GM23248 (cell line): ENCODE results near the gene HTR2C. TPM values are rescaled to one million over a fixed set of nuclear protein-coding genes. Genes with fewer than 3 reads are reported as not detected.

Experiments
- DNase-seq: peaks from one replicate; pipeline ENCODE4 v3.0.0-alpha.2; 2015
- H2AFZ ChIP-seq: fragments of 200-600 bp; sonication (generic); 2 replicates; pipeline ENCODE4 v1.6.1; 2016; ENCODE audit warnings: antibody characterized with exemption
- H3F3A ChIP-seq: fragments of 200-600 bp; sonication (generic); 2 replicates; pipeline ENCODE4 v1.6.1; 2016; ENCODE audit warnings: mild to moderate bottlenecking, antibody characterized with exemption, mixed run types; ENCODE audit not compliant: insufficient read depth
- H3K27ac ChIP-seq: fragments of 200-600 bp; sonication (generic); 2 replicates; pipeline ENCODE4 v1.5.1; 2016; ENCODE audit warnings: mild to moderate bottlenecking
- H3K27me3 ChIP-seq: fragments of 200-600 bp; sonication (generic); replicated peaks from 2 replicates; pipeline ENCODE4 v1.6.1; 2016; ENCODE audit warnings: mild to moderate bottlenecking; ENCODE audit not compliant: insufficient read depth
- H3K36me3 ChIP-seq: fragments of 200-600 bp; sonication (generic); 2 replicates; pipeline ENCODE4 v1.6.1; 2016; ENCODE audit warnings: low read depth, mild to moderate bottlenecking
- H3K4me1 ChIP-seq: fragments of 200-600 bp; sonication (generic); 2 replicates; pipeline ENCODE4 v1.6.1; 2016; ENCODE audit warnings: mild to moderate bottlenecking; ENCODE audit not compliant: insufficient read depth
- H3K4me2 ChIP-seq: fragments of 200-600 bp; sonication (generic); one replicate; pipeline ENCODE4 v1.6.1; 2016; ENCODE audit warnings: mild to moderate bottlenecking; ENCODE audit not compliant: unreplicated experiment
- H3K4me3 ChIP-seq: fragments of 200-600 bp; sonication (generic); 2 replicates; pipeline ENCODE4 v1.5.1; 2016; ENCODE audit warnings: mild to moderate bottlenecking
- H3K79me2 ChIP-seq: fragments of 200-600 bp; sonication (generic); 2 replicates; pipeline ENCODE4 v1.6.1; 2016; ENCODE audit warnings: mild to moderate bottlenecking; ENCODE audit not compliant: insufficient read depth
- H3K9ac ChIP-seq: fragments of 200-600 bp; sonication (generic); 2 replicates; pipeline ENCODE4 v1.6.1; 2016; ENCODE audit warnings: mild to moderate bottlenecking
- H3K9me2 ChIP-seq: fragments of 200-600 bp; sonication (generic); 2 replicates; pipeline ENCODE4 v1.6.1; 2016; ENCODE audit warnings: mixed run types, mild to moderate bottlenecking, moderate library complexity; ENCODE audit not compliant: insufficient read depth
- H3K9me3 ChIP-seq: fragments of 200-600 bp; sonication (generic); one replicate; pipeline ENCODE4 v1.6.1; 2017; ENCODE audit warnings: low read depth
- H4K20me1 ChIP-seq: fragments of 200-600 bp; sonication (generic); 2 replicates; pipeline ENCODE4 v1.6.0; 2016; ENCODE audit not compliant: insufficient read depth
- EZH2 ChIP-seq: fragments of 200-600 bp; sonication (generic); IDR thresholded peaks from 2 replicates; pipeline ENCODE4 v1.6.1; 2018; ENCODE audit warnings: antibody characterized with exemption, mild to moderate bottlenecking; ENCODE audit not compliant: insufficient read depth, poor library complexity, severe bottlenecking
- EZH2phosphoT487 ChIP-seq: fragments of 200-600 bp; sonication (generic); IDR thresholded peaks from 2 replicates; pipeline ENCODE4 v1.6.1; 2018; ENCODE audit warnings: antibody characterized with exemption, moderate library complexity, mild to moderate bottlenecking, low read depth; ENCODE audit not compliant: insufficient read depth
- WGBS, 2 experiments: methylation state at CpG; one replicate each; pipeline ENCODE4 v1.1.6; 2015 to 2017; ENCODE audit warnings: low lambda C conversion rate in 2 of 2, low coverage in 1 of 2; ENCODE audit errors: missing lambda C conversion rate in 2 of 2; 5-methylcytosine and 5-hydroxymethylcytosine counted together
- in situ Hi-C: fragments of 300-500 bp; cut with MboI; formaldehyde crosslinking; loops from 2 replicates; pipeline ENCODE4 v1.15.0; 2020
- polyA plus RNA-seq: library from polyadenylated mRNA; unstranded; fragments of >200 nt; fragmentation: Nextera tagmentation; extraction: Ambion mirVana; gene quantifications from 2 replicates; pipeline ENCODE4 v1.2.1, GENCODE V29; 2016
- total RNA-seq: library from RNA; depleted of rRNA; stranded (reverse); fragments of >200 nt; shearing (Covaris generic); gene quantifications from 2 replicates; pipeline ENCODE4 v1.2.3, GENCODE V29; 2014

Gene HTR2C
- total and polyA plus RNA-seq, 2 experiments from 2014 or later = not detected

GRCh38 chrX:114582698-114583395 lies 1.0 kb upstream of the HTR2C start:
- in situ Hi-C loops = no loop called here
- 2 to 26% methylated on average over 11 to 20 of the region's 36 CpGs for WGBS, 2 experiments
- H3K4me2 ChIP-seq = no peak overlapping the region

GRCh38 chrX:114584375-114584943 lies 573 bp downstream of the HTR2C start:
- in situ Hi-C loops = no loop called here
- H3K4me1 ChIP-seq = no peaks in the 10 kb centered on the region
- peaks cover 30% of the 10 kb centered on the region for H3K27me3 ChIP-seq
- no peak overlapping the region for H3K4me3 ChIP-seq
- H3K27ac ChIP-seq = no peak overlapping the region
- TF ChIP-seq EZH2 (no peak), EZH2phosphoT487 (no peak)
- H3K9me2 ChIP-seq = no peaks in the 10 kb centered on the region
- H2AFZ ChIP-seq = no peak overlapping the region
- 5 to 13% methylated on average over 21 to 51 of the region's 56 CpGs for WGBS, 2 experiments
- no peaks in the 10 kb centered on the region for H3K9me3 ChIP-seq
- H3K36me3 ChIP-seq = no peaks in the 10 kb centered on the region
- peak; percentile 2 for DNase-seq
- no peak overlapping the region for H3K4me2 ChIP-seq
- no peak overlapping the region for H3K9ac ChIP-seq
- no peaks in the 10 kb centered on the region for H4K20me1 ChIP-seq
- H3K79me2 ChIP-seq = no peaks in the 10 kb centered on the region
- no peaks in the 10 kb centered on the region for H3F3A ChIP-seq

More at GRCh38 chrX:114582698-114583395, 1.0 kb upstream of the HTR2C start:
- no peak overlapping the region for H3K9ac ChIP-seq
- no peaks in the 10 kb centered on the region for H3K36me3 ChIP-seq
- no peak overlapping the region for H3K27ac ChIP-seq
- H3K9me2 ChIP-seq = no peaks in the 10 kb centered on the region
- no peak for TF ChIP-seq EZH2
- no peak for TF ChIP-seq EZH2phosphoT487
- H3K4me1 ChIP-seq = no peaks in the 10 kb centered on the region
- no peaks in the 10 kb centered on the region for H3K79me2 ChIP-seq
- H3K4me3 ChIP-seq = no peak overlapping the region
- H3F3A ChIP-seq = no peaks in the 10 kb centered on the region
- no peaks in the 10 kb centered on the region for H4K20me1 ChIP-seq
- H3K9me3 ChIP-seq = no peaks in the 10 kb centered on the region
- DNase-seq = no peak
- no peak overlapping the region for H2AFZ ChIP-seq
- H3K27me3 ChIP-seq = peaks cover 30% of the 10 kb centered on the region

GRCh38 chrX:114584983-114585842 lies 1.3 kb downstream of the HTR2C start:
- Histone ChIP-seq H3F3A (no peaks in the 10 kb centered on the region), H3K9me3 (no peaks in the 10 kb centered on the region), H3K4me1 (no peaks in the 10 kb centered on the region), H3K4me3 (no peak overlapping the region), H3K4me2 (no peak overlapping the region), H3K27me3 (peaks cover 30% of the 10 kb centered on the region), H4K20me1 (no peaks in the 10 kb centered on the region), H2AFZ (no peak overlapping the region), H3K36me3 (no peaks in the 10 kb centered on the region), H3K9me2 (no peaks in the 10 kb centered on the region), H3K79me2 (no peaks in the 10 kb centered on the region), H3K27ac (no peak overlapping the region), H3K9ac (no peak overlapping the region)
- in situ Hi-C loops = no loop called here
- TF ChIP-seq EZH2phosphoT487 = no peak
- peak; percentile 44 for TF ChIP-seq EZH2
- 3 to 5% methylated on average over 16 to 26 of the region's 27 CpGs for whole genome bisulfite sequencing, 2 experiments
- DNase-seq = no peak

- no peaks in the 10 kb centered on the region for H3K4me1 ChIP-seq
- WGBS, 2 experiments = 70% methylated on average over 1 of the region's 1 CpG
- H3F3A ChIP-seq = no peaks in the 10 kb centered on the region
- no peaks in the 10 kb centered on the region for H3K9me3 ChIP-seq
- no peaks in the 10 kb centered on the region for H3K27me3 ChIP-seq
- DNase-seq = no peak
- no peak overlapping the region for H2AFZ ChIP-seq
- H3K9me2 ChIP-seq = no peaks in the 10 kb centered on the region
- in situ Hi-C loops = no loop called here
- no peaks in the 10 kb centered on the region for H3K36me3 ChIP-seq
- H4K20me1 ChIP-seq = no peaks in the 10 kb centered on the region
- H3K79me2 ChIP-seq = no peaks in the 10 kb centered on the region
- H3K4me3 ChIP-seq = no peak overlapping the region
- H3K4me2 ChIP-seq = no peak overlapping the region
- H3K9ac ChIP-seq = no peak overlapping the region
- no peak overlapping the region for H3K27ac ChIP-seq
- TF ChIP-seq EZH2 (no peak), EZH2phosphoT487 (no peak)
Measured at GRCh38 chrX:114591121-114591520, 7.2 kb downstream of the HTR2C start.
